Cerebellar nuclear complex (tissue), 1 donor: Measurements from ENCODE around the gene ATP6V1D.
"Not testable (repeated sequence)": the region's sequence is repeated elsewhere in the genome, so short reads cannot be mapped to it uniquely, and the experiment has no call there.

ENCODE experiments used
- DNase-seq, 2 experiments: peaks; one replicate each; lab custom pipeline; 2025; lab: John Stamatoyannopoulos, UW

The ATP6V1D gene

GRCh38 chr14:67370830-67371229 lies 11.2 kb upstream of the ATP6V1D start:
- no peak for DNase-seq

- DNase-seq: no peak
Measured at GRCh38 chr14:67365476-67365875, 5.9 kb upstream of the ATP6V1D start.

- no peak for DNase-seq
Measured at GRCh38 chr14:67360470-67361206, 1.0 kb upstream of the ATP6V1D start.

- no peak for DNase-seq
Measured at GRCh38 chr14:67358924-67359774, 455 bp downstream of the ATP6V1D start.

- DNase-seq: no peak
Measured at GRCh38 chr14:67357969-67358354, 1.6 kb downstream of the ATP6V1D start.

- DNase-seq: no peak
Measured at GRCh38 chr14:67357186-67357968, 2.2 kb downstream of the ATP6V1D start.

GRCh38 chr14:67352055-67352454 lies 7.5 kb downstream of the ATP6V1D start:
- no peak for DNase-seq

GRCh38 chr14:67345583-67345982 lies 14.0 kb downstream of the ATP6V1D start:
- no peak for DNase-seq

- DNase-seq: no peak
Measured at GRCh38 chr14:67343601-67344230, 15.9 kb downstream of the ATP6V1D start.

- DNase-seq: not testable (repeated sequence)
Measured at GRCh38 chr14:67341231-67341630, 18.4 kb downstream of the ATP6V1D start.

GRCh38 chr14:67335781-67336180 lies 23.8 kb downstream of the ATP6V1D start:
- DNase-seq: no peak

GRCh38 chr14:67332468-67332867 lies 27.1 kb downstream of the ATP6V1D start:
- DNase-seq: no peak

GRCh38 chr14:67331368-67332125 lies 28.1 kb downstream of the ATP6V1D start:
- no peak for DNase-seq

GRCh38 chr14:67329666-67330065 lies 29.9 kb downstream of the ATP6V1D start:
- not testable (repeated sequence) for DNase-seq

GRCh38 chr14:67319142-67319541 lies 40.5 kb downstream of the ATP6V1D start:
- no peak for DNase-seq

- DNase-seq: no peak
Measured at GRCh38 chr14:67317822-67318221, 41.8 kb downstream of the ATP6V1D start.

GRCh38 chr14:67313153-67313552 lies 46.5 kb downstream of the ATP6V1D start:
- DNase-seq: no peak

GRCh38 chr14:67311868-67312267 lies 47.7 kb downstream of the ATP6V1D start:
- DNase-seq: no peak
